Liver (tissue), 9 donors: Measurements from ENCODE around the gene PARD3. TPM values are rescaled to one million over a fixed set of nuclear protein-coding genes. Genes with fewer than 3 reads are reported as not detected.

Experiments
- DNase-seq: peaks from one replicate; pipeline ENCODE4 v3.0.0-alpha.2; 2017; ENCODE audit warnings: low spot score
- H3K27ac ChIP-seq, 2 donors: one replicate each; pipeline ENCODE4 v1.7.0; 2013; ENCODE audit warnings: inconsistent platforms in 2 of 2, low read length in 2 of 2, control low read depth in 1 of 2, low read depth in 1 of 2, mild to moderate bottlenecking in 1 of 2
- H3K27me3 ChIP-seq, 4 donors: one replicate each; pipeline versions ENCODE4 v1.6.1 to v1.7.0; 2013; ENCODE audit warnings: low read length in 3 of 4, inconsistent platforms in 1 of 4, mild to moderate bottlenecking in 1 of 4, moderate library complexity in 1 of 4; ENCODE audit not compliant: control insufficient read depth in 4 of 4, insufficient read depth in 4 of 4
- H3K36me3 ChIP-seq, 4 donors: one replicate each; pipeline versions ENCODE4 v1.6.1 to v1.7.0; 2013; ENCODE audit warnings: low read length in 3 of 4, mild to moderate bottlenecking in 3 of 4, low read depth in 1 of 4, moderate library complexity in 1 of 4; ENCODE audit not compliant: control insufficient read depth in 4 of 4, insufficient read depth in 3 of 4
- H3K4me1 ChIP-seq, 4 donors: one replicate each; pipeline versions ENCODE4 v1.6.1 to v1.7.0; 2013; ENCODE audit warnings: low read length in 3 of 4, mild to moderate bottlenecking in 3 of 4, moderate library complexity in 1 of 4; ENCODE audit not compliant: control insufficient read depth in 4 of 4, insufficient read depth in 4 of 4
- H3K4me3 ChIP-seq, 3 donors: one replicate each; pipeline versions ENCODE4 v1.6.1 to v1.7.0; 2013; ENCODE audit warnings: low read length in 3 of 3, control low read depth in 1 of 3, low read depth in 1 of 3, mild to moderate bottlenecking in 1 of 3
- H3K9ac ChIP-seq, 2 donors: one replicate each; pipeline ENCODE4 v1.7.0; 2013; ENCODE audit warnings: low read length in 2 of 2, mild to moderate bottlenecking in 2 of 2, moderate library complexity in 2 of 2, control low read depth in 1 of 2, low read depth in 1 of 2
- H3K9me3 ChIP-seq, 4 donors: one replicate each; pipeline versions ENCODE4 v1.6.1 to v1.7.0; 2013; ENCODE audit warnings: low read length in 3 of 4; ENCODE audit not compliant: control insufficient read depth in 4 of 4
- CTCF ChIP-seq: fragments of 150-350 bp; IDR thresholded peaks from 2 replicates; pipeline ENCODE4 v1.5.1; 2017; ENCODE audit warnings: improper control_type of control experiment, low read depth, low read length; ENCODE audit not compliant: missing input control
- EGR1 ChIP-seq, 2 donors: IDR thresholded peaks; 2 replicates each; pipeline ENCODE4 v1.6.1; 2016 to 2018; ENCODE audit warnings: antibody characterized with exemption in 2 of 2, low read depth in 2 of 2
- FOXA1 ChIP-seq: IDR thresholded peaks from 2 replicates; pipeline ENCODE4 v1.6.1; 2016; ENCODE audit warnings: antibody characterized with exemption
- FOXA2 ChIP-seq: IDR thresholded peaks from 2 replicates; pipeline ENCODE4 v1.6.1; 2016; ENCODE audit warnings: antibody characterized with exemption
- GABPA ChIP-seq, 2 donors: IDR thresholded peaks in 1 of 2; conservative IDR thresholded peaks in 1 of 2; 2 replicates each; pipeline ENCODE4 v1.6.1; 2016; ENCODE audit warnings: antibody characterized with exemption in 2 of 2, mild to moderate bottlenecking in 1 of 2, moderate library complexity in 1 of 2
- HNF4A ChIP-seq, 2 donors: conservative IDR thresholded peaks; 2 replicates each; pipeline ENCODE4 v1.6.1; 2016; ENCODE audit warnings: antibody characterized with exemption in 2 of 2, mild to moderate bottlenecking in 2 of 2
- HNF4G ChIP-seq: IDR thresholded peaks from 2 replicates; pipeline ENCODE4 v1.6.1; 2016; ENCODE audit warnings: antibody characterized with exemption
- JUND ChIP-seq, 2 donors: IDR thresholded peaks; 2 replicates each; pipeline ENCODE4 v1.6.1; 2016; ENCODE audit warnings: antibody characterized with exemption in 2 of 2
- NR2F2 ChIP-seq: IDR thresholded peaks from 2 replicates; pipeline ENCODE4 v1.6.1; 2016; ENCODE audit warnings: antibody characterized with exemption
- RXRA ChIP-seq, 2 donors: IDR thresholded peaks; 2 replicates each; pipeline ENCODE4 v1.6.1; 2017 to 2018; ENCODE audit warnings: antibody characterized with exemption in 2 of 2, mild to moderate bottlenecking in 1 of 2
- SP1 ChIP-seq: IDR thresholded peaks from 2 replicates; pipeline ENCODE4 v1.6.1; 2018; ENCODE audit warnings: antibody characterized with exemption, mild to moderate bottlenecking
- TAF1 ChIP-seq: conservative IDR thresholded peaks from 2 replicates; pipeline ENCODE4 v1.6.1; 2016; ENCODE audit warnings: antibody characterized with exemption, mild to moderate bottlenecking
- YY1 ChIP-seq: IDR thresholded peaks from 2 replicates; pipeline ENCODE4 v1.6.1; 2016; ENCODE audit warnings: antibody characterized with exemption, mild to moderate bottlenecking
- whole genome bisulfite sequencing: extraction: QIAGEN DNeasy Blood & Tissue Kit; methylation state at CpG from one replicate; pipeline ENCODE4 v1.1.7; 2013; 5-methylcytosine and 5-hydroxymethylcytosine counted together
- polyA plus RNA-seq, 2 donors: library from polyadenylated mRNA; stranded (reverse) in 1 of 2; unstranded in 1 of 2; fragments of 200-250 nt in 1 of 2; fragments of >200 nt in 1 of 2; fragmentation: Nextera tagmentation in 1 of 2; extraction: Ambion mirVana in 1 of 2; gene quantifications; one replicate each; pipeline versions ENCODE4 v1.2.1 to v1.2.3, GENCODE V29; 2013 to 2015
- total RNA-seq, 2 donors: library from RNA; depleted of rRNA; stranded (reverse); fragments of >200 nt; gene quantifications; one replicate each; pipeline ENCODE4 v1.2.3, GENCODE V29; 2014
- TF ChIP-seq, protein P1 (sequence below): IDR thresholded peaks from 2 replicates; pipeline ENCODE4 v1.6.1; 2016; ENCODE audit warnings: antibody characterized with exemption
- TF ChIP-seq, protein P2 (sequence below): IDR thresholded peaks from 2 replicates; pipeline ENCODE4 v1.6.1; 2016; ENCODE audit warnings: antibody characterized with exemption, mild to moderate bottlenecking
- TF ChIP-seq, protein P3 (sequence below): IDR thresholded peaks from 2 replicates; pipeline ENCODE4 v1.6.1; 2016; ENCODE audit warnings: antibody characterized with exemption
- donor health status: healthy.
- donor health status: healthy.
- donor health status: healthy.
- donor health status: healthy.
- donor health status: healthy.

Gene PARD3
- total and polyA plus RNA-seq, 4 donors: 12.3 to 43.8 (median 13.5) TPM

- no peak for TF ChIP-seq EGR1 (IDR thresholded peaks at IDR 0.05; ENCODE audit: low read depth in 2 of 2)
- TF ChIP-seq, protein P1, sequence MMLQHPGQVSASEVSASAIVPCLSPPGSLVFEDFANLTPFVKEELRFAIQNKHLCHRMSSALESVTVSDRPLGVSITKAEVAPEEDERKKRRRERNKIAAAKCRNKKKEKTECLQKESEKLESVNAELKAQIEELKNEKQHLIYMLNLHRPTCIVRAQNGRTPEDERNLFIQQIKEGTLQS: no peak
- TF ChIP-seq NR2F2: no peak
- TF ChIP-seq, protein P2, sequence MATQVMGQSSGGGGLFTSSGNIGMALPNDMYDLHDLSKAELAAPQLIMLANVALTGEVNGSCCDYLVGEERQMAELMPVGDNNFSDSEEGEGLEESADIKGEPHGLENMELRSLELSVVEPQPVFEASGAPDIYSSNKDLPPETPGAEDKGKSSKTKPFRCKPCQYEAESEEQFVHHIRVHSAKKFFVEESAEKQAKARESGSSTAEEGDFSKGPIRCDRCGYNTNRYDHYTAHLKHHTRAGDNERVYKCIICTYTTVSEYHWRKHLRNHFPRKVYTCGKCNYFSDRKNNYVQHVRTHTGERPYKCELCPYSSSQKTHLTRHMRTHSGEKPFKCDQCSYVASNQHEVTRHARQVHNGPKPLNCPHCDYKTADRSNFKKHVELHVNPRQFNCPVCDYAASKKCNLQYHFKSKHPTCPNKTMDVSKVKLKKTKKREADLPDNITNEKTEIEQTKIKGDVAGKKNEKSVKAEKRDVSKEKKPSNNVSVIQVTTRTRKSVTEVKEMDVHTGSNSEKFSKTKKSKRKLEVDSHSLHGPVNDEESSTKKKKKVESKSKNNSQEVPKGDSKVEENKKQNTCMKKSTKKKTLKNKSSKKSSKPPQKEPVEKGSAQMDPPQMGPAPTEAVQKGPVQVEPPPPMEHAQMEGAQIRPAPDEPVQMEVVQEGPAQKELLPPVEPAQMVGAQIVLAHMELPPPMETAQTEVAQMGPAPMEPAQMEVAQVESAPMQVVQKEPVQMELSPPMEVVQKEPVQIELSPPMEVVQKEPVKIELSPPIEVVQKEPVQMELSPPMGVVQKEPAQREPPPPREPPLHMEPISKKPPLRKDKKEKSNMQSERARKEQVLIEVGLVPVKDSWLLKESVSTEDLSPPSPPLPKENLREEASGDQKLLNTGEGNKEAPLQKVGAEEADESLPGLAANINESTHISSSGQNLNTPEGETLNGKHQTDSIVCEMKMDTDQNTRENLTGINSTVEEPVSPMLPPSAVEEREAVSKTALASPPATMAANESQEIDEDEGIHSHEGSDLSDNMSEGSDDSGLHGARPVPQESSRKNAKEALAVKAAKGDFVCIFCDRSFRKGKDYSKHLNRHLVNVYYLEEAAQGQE: no peak
These were observed 521.0 kb downstream of the PARD3 start (continued) for GRCh38 chr10:34294137-34294536.

- Histone ChIP-seq H3K9me3 (no peaks in the 10 kb centered on the region), H3K27me3 (no peaks in the 10 kb centered on the region), H3K4me3 (no peak overlapping the region), H3K27ac (no peak overlapping the region), H3K9ac (no peak overlapping the region), H3K4me1 (peaks cover 0 to 7% (median 3%) of the 10 kb centered on the region in 4 donors), H3K36me3 (no peaks in the 10 kb centered on the region)
- TF ChIP-seq CTCF (no peak), RXRA (IDR thresholded peaks at IDR 0.05) (no peak), TAF1 (no peak), SP1 (no peak), EGR1 (IDR thresholded peaks at IDR 0.05; ENCODE audit: low read depth in 2 of 2) (no peak), HNF4G (no peak), FOXA1 (no peak), FOXA2 (no peak)
- TF ChIP-seq, protein P3, sequence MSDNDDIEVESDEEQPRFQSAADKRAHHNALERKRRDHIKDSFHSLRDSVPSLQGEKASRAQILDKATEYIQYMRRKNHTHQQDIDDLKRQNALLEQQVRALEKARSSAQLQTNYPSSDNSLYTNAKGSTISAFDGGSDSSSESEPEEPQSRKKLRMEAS: no peak
- TF ChIP-seq, protein P1: no peak
- WGBS: 95% methylated on average over 2 of the region's 2 CpGs
- no peak for DNase-seq
These were observed 522.4 kb downstream of the PARD3 start for GRCh38 chr10:34292675-34293074.

GRCh38 chr10:34292194-34292565 is 522.9 kb downstream of the PARD3 start:
- Histone ChIP-seq H3K27ac (no peak overlapping the region), H3K4me3 (no peak overlapping the region), H3K27me3 (no peaks in the 10 kb centered on the region), H3K36me3 (no peaks in the 10 kb centered on the region), H3K9ac (no peak overlapping the region), H3K9me3 (no peaks in the 10 kb centered on the region), H3K4me1 (peaks cover 0 to 5% (median 1%) of the 10 kb centered on the region in 4 donors)
- TF ChIP-seq HNF4A (conservative IDR thresholded peaks at IDR 0.05) (no peak), RXRA (IDR thresholded peaks at IDR 0.05) (no peak), CTCF (no peak), YY1 (peak; percentile 27), JUND (IDR thresholded peaks at IDR 0.05) (no peak), TAF1 (no peak), FOXA2 (no peak), GABPA (IDR thresholded peaks at IDR 0.05 in 1 of 2, conservative IDR thresholded peaks at IDR 0.05 in 1 of 2) (no peak), HNF4G (no peak), SP1 (peak; percentile 7)
- WGBS: 76% methylated on average over 4 of the region's 4 CpGs
- DNase-seq: no peak
